IMR-90 (cell line): ENCODE results near the gene FES. TPM values are rescaled to one million over a fixed set of nuclear protein-coding genes. Genes with fewer than 3 reads are reported as not detected.
A peak's percentile ranks its signal among the peaks of the same experiment; 100 is the strongest.

ENCODE experiments used
- ATAC-seq: fragments of 200-7000 bp; cut with Tn5 transposase; 2 replicates; pipeline ENCODE4 v1.9.1; 2020; ENCODE audit warnings: low read depth, mild to moderate bottlenecking, moderate library complexity
- BruUV-seq: library from RNA; stranded (reverse); fragments of 400-500 nt; replicated peaks from 2 replicates; lab custom pipeline; 2021; lab: Mats Ljungman, UMichigan
- CTCF ChIA-PET: fragments of 300-600 bp; formaldehyde crosslinking; extraction: SDS; loops from one replicate; lab custom pipeline; 2021; ENCODE audit warnings: antibody characterized with exemption; lab: Yijun Ruan, JAX
- POLR2A ChIA-PET: fragments of 300-600 bp; sonication (Branson Sonifier 250); formaldehyde crosslinking; loops from one replicate; lab custom pipeline; 2022; ENCODE audit warnings: antibody characterized with exemption; ENCODE audit not compliant: unreplicated experiment; lab: Charles Lee
- DNase-seq: peaks from one replicate; pipeline ENCODE4 v3.0.0; 2013
- H2AFZ ChIP-seq: replicated peaks from 2 replicates; pipeline ENCODE3; 2013; ENCODE audit warnings: low read length, mild to moderate bottlenecking; ENCODE audit not compliant: poor library complexity
- H2AK5ac ChIP-seq: 2 replicates; pipeline ENCODE4 v1.6.1; 2013; ENCODE audit warnings: low read depth, low read length, inconsistent platforms
- H2AK9ac ChIP-seq: replicated peaks from 2 replicates; pipeline ENCODE3; 2013; ENCODE audit warnings: mild to moderate bottlenecking, low read depth, low read length, moderate library complexity; ENCODE audit not compliant: poor library complexity
- H2BK120ac ChIP-seq: 2 replicates; pipeline ENCODE4 v1.6.1; 2013; ENCODE audit warnings: low read depth, low read length, inconsistent platforms
- H2BK15ac ChIP-seq: 3 replicates; pipeline ENCODE4 v1.6.1; 2013; ENCODE audit warnings: low read depth, low read length, inconsistent platforms
- H2BK20ac ChIP-seq: 2 replicates; pipeline ENCODE4 v1.6.1; 2013; ENCODE audit warnings: low read depth, mild to moderate bottlenecking, inconsistent platforms, low read length, moderate library complexity
- H2BK5ac ChIP-seq: 2 replicates; pipeline ENCODE4 v1.6.1; 2013; ENCODE audit warnings: mild to moderate bottlenecking, low read depth, low read length, inconsistent platforms; ENCODE audit not compliant: poor library complexity, severe bottlenecking
- H3K14ac ChIP-seq: replicated peaks from 2 replicates; pipeline ENCODE4 v1.6.1; 2013; ENCODE audit warnings: low read depth, low read length, inconsistent platforms
- H3K18ac ChIP-seq: 2 replicates; pipeline ENCODE4 v1.6.1; 2013; ENCODE audit warnings: low read depth, low read length, control low read depth
- H3K23ac ChIP-seq: 2 replicates; pipeline ENCODE4 v1.6.1; 2013; ENCODE audit warnings: low read depth, low read length, inconsistent platforms
- H3K27ac ChIP-seq: 2 replicates; pipeline ENCODE4 v1.5.1; 2013; ENCODE audit warnings: mild to moderate bottlenecking, control low read depth, low read length; ENCODE audit not compliant: insufficient read depth
- H3K27me3 ChIP-seq: 2 replicates; pipeline ENCODE4 v1.6.1; 2013; ENCODE audit warnings: low read length; ENCODE audit not compliant: control insufficient read depth, insufficient read depth
- H3K36me3 ChIP-seq: 2 replicates; pipeline ENCODE4 v1.6.1; 2013; ENCODE audit warnings: low read length, mixed read lengths; ENCODE audit not compliant: control insufficient read depth, insufficient read depth
- H3K4ac ChIP-seq: 2 replicates; pipeline ENCODE4 v1.6.1; 2013; ENCODE audit warnings: low read depth, low read length, inconsistent platforms
- H3K4me1 ChIP-seq: 2 replicates; pipeline ENCODE4 v1.6.1; 2013; ENCODE audit warnings: low read length, mixed read lengths; ENCODE audit not compliant: control insufficient read depth, insufficient read depth
- H3K4me2 ChIP-seq: 2 replicates; pipeline ENCODE4 v1.6.1; 2013; ENCODE audit warnings: low read depth, mild to moderate bottlenecking, control low read depth, low read length, moderate library complexity
- H3K4me3 ChIP-seq: 2 replicates; pipeline ENCODE4 v1.5.1; 2013; ENCODE audit warnings: low read depth, mild to moderate bottlenecking, control low read depth, low read length, moderate library complexity; ENCODE audit not compliant: insufficient read depth
- H3K56ac ChIP-seq: 2 replicates; pipeline ENCODE4 v1.6.1; 2013; ENCODE audit warnings: low read length, inconsistent platforms; ENCODE audit not compliant: insufficient read depth; ENCODE audit errors: extremely low read depth
- H3K79me1 ChIP-seq, 2 experiments: 2 replicates each; pipeline ENCODE4 v1.6.1; 2013; ENCODE audit warnings: low read length in 2 of 2, inconsistent platforms in 1 of 2, low read depth in 1 of 2
- H3K9ac ChIP-seq: 2 replicates; pipeline ENCODE4 v1.6.1; 2013; ENCODE audit warnings: low read depth, low read length, control low read depth
- H3K9me1 ChIP-seq: 2 replicates; pipeline ENCODE4 v1.6.1; 2013; ENCODE audit warnings: low read length, inconsistent platforms; ENCODE audit not compliant: insufficient read depth
- H3K9me3 ChIP-seq: 2 replicates; pipeline ENCODE4 v1.6.1; 2013; ENCODE audit warnings: low read length; ENCODE audit not compliant: control insufficient read depth, insufficient read depth
- H4K20me1 ChIP-seq: 2 replicates; pipeline ENCODE4 v1.6.1; 2013; ENCODE audit warnings: low read length, inconsistent platforms; ENCODE audit not compliant: insufficient read depth
- H4K5ac ChIP-seq: 2 replicates; pipeline ENCODE4 v1.6.1; 2013; ENCODE audit warnings: mild to moderate bottlenecking, low read depth, low read length, control low read depth
- H4K8ac ChIP-seq, 2 experiments: 2 replicates each; pipeline ENCODE4 v1.6.1; 2013; ENCODE audit warnings: low read depth in 2 of 2, low read length in 2 of 2, control low read depth in 1 of 2, inconsistent platforms in 1 of 2
- H4K91ac ChIP-seq: 2 replicates; pipeline ENCODE4 v1.6.1; 2013; ENCODE audit warnings: low read depth, low read length, inconsistent platforms; ENCODE audit not compliant: insufficient read depth
- CEBPB ChIP-seq: IDR thresholded peaks from 2 replicates; pipeline ENCODE4 v1.6.1; 2012; ENCODE audit warnings: low read depth, low read length, improper control_type of control experiment
- CHD1 ChIP-seq: IDR thresholded peaks from 2 replicates; pipeline ENCODE4 v1.6.1; 2012; ENCODE audit warnings: low read depth, low read length, improper control_type of control experiment
- MAFK ChIP-seq: IDR thresholded peaks from 2 replicates; pipeline ENCODE4 v1.6.1; 2012; ENCODE audit warnings: low read depth, low read length, improper control_type of control experiment
- MAZ ChIP-seq: IDR thresholded peaks from 2 replicates; pipeline ENCODE4 v1.6.1; 2012; ENCODE audit warnings: low read depth, mild to moderate bottlenecking, low read length, improper control_type of control experiment, moderate library complexity, borderline replicate concordance
- MXI1 ChIP-seq: IDR thresholded peaks from 2 replicates; pipeline ENCODE4 v1.6.1; 2012; ENCODE audit warnings: low read depth, mild to moderate bottlenecking, low read length, moderate library complexity, borderline replicate concordance
- RAD21 ChIP-seq: IDR thresholded peaks from 2 replicates; pipeline ENCODE4 v1.6.1; 2012; ENCODE audit warnings: low read length, improper control_type of control experiment
- RFX5 ChIP-seq: IDR thresholded peaks from 2 replicates; pipeline ENCODE4 v1.8.0; 2012; ENCODE audit warnings: low read depth, mild to moderate bottlenecking, low read length, moderate library complexity
- WGBS, 2 experiments: methylation state at CpG; one replicate each; pipeline versions ENCODE4 v1.1.5 to v1.1.7; 2013; ENCODE audit warnings: missing lambda C conversion rate in 2 of 2; ENCODE audit not compliant: insufficient read length in 1 of 2; ENCODE audit errors: extremely low coverage in 2 of 2; 5-methylcytosine and 5-hydroxymethylcytosine counted together
- dilution Hi-C: fragments of 300-500 bp; cut with HindIII; formaldehyde crosslinking; loops from one replicate; pipeline ENCODE4 v1.14.3; 2018; ENCODE audit warnings: low sequenced_read_pairs; ENCODE audit not compliant: unreplicated experiment
- in situ Hi-C: fragments of 300-500 bp; cut with MboI; formaldehyde crosslinking; loops from 3 replicates; pipeline ENCODE4 v1.14.3; 2019; ENCODE audit warnings: low sequenced_read_pairs, inconsistent platforms, mixed read lengths
- intact Hi-C: fragments of 100-400 bp; cut with micrococcal nuclease; formaldehyde crosslinking; loops from 2 replicates; pipeline ENCODE4 v1.10.0; 2022
- polyA plus RNA-seq, 3 experiments: library from polyadenylated mRNA; depleted of rRNA; stranded (reverse); fragments of >200 nt; gene quantifications; 2 replicates each; pipeline ENCODE4 v1.2.3, GENCODE V29; 2012; ENCODE audit warnings: low replicate concordance in 1 of 3
- total RNA-seq: library from RNA; depleted of rRNA; stranded (reverse); fragments of >200 nt; gene quantifications from 2 replicates; pipeline ENCODE4 v1.2.3, GENCODE V29; 2012
- TF ChIP-seq, protein P1 (sequence below): fragments of 150-350 bp; IDR thresholded peaks from 2 replicates; pipeline ENCODE4 v1.6.1; 2016; ENCODE audit warnings: low read depth, mild to moderate bottlenecking, low read length, moderate library complexity, borderline replicate concordance
- TF ChIP-seq, protein P2 (sequence below): fragments of 150-350 bp; IDR thresholded peaks from 2 replicates; pipeline ENCODE4 v1.6.1; 2017; ENCODE audit warnings: mild to moderate bottlenecking, antibody characterized with exemption, low read length, low read depth

Gene FES
- total and polyA plus RNA-seq, 2 of the 4 experiments (the other 2 are of a cell fraction) = 10.5 to 11.7 TPM

DNA sequence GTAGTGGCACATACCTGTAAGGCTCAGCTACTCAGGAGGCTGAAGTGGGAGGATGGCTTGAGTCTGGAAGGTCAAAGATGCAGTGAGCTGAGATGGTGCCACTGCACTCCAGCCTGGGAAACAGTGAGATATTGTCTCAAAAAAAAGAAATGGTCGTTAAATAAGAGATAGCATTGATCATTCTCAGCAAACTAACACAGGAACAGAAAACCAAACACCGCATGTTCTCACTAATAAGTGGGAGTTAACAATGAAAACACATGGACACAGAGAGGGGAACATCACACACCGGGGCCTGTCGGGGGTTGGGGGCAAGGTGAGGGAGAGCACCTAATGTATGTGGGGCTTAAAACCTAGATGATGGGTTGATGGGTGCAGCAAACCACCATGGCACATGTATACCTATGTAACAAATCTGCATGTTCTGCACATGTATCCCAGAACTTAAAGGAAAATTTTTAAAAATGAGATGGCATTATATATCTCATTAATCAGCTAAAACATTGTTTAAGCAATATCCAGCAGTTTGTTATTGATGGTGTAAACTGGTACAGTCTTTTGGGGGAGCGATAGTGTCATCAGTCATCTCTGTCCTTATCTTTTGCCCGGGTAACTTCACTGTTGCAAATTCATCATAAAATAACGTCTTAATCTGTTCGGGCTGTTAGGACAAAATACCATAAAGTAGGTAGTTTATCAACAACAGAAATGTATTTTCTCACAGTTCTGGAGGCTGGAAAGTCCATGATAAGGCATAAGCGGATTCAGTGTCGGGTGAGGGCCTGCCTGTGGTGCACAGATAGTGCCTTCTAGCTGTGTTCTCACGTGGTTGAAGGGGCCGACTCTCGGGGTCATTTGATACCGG lies 17.1 kb downstream of the FES start:
- H3K36me3 ChIP-seq = peaks cover 9% of the 10 kb centered on the region; the same call in 1 of the 2 replicates
- no peaks in the 10 kb centered on the region for H3K27me3 ChIP-seq
- peak overlapping the region; percentile 64; the same call in 1 of the 2 replicates for H3K9ac ChIP-seq
- no peak for ATAC-seq
- H4K8ac ChIP-seq = peak overlapping the region in 1 of 2 experiments; percentile 97; a peak in 2 of 4 replicates
- no peak overlapping the region for H3K4me3 ChIP-seq
- no peak overlapping the region for H2BK20ac ChIP-seq
- no peak overlapping the region for H2BK5ac ChIP-seq
- intact Hi-C loops = loop anchor here (2.0 kb wide), 1 partner anchor 33 kb away; the partner anchor contains the start of gene UNC45A
- H3K79me1 ChIP-seq = peaks cover 0 to 13% of the 10 kb centered on the region in 2 experiments; a peak in 2 of 4 replicates
- no CpG with 5 or more reads among the region's 14 CpGs for WGBS, 2 experiments
- H4K5ac ChIP-seq = no peak overlapping the region
- H3K27ac ChIP-seq = no peak overlapping the region
- H3K56ac ChIP-seq = no peak overlapping the region
- no peak overlapping the region; the same call in 1 of the 2 replicates for H3K4ac ChIP-seq
- no peak overlapping the region for H4K91ac ChIP-seq
- dilution Hi-C loops = no loop called here
- H4K20me1 ChIP-seq = no peaks in the 10 kb centered on the region
- H3K4me2 ChIP-seq = peak overlapping the region; percentile 68
- no peak overlapping the region for H3K18ac ChIP-seq
- POLR2A ChIA-PET = no interaction called here
- CTCF ChIA-PET = interaction anchor here (0.6 to 1.9 kb wide), 2 partner anchors 31 to 36 kb away, joined by 5 to 8 read pairs; partner anchors contain the start of gene HDDC3
- H3K9me1 ChIP-seq = no peaks in the 10 kb centered on the region
- peaks cover 4% of the 10 kb centered on the region; the same call in 1 of the 2 replicates for H3K4me1 ChIP-seq
- H2BK120ac ChIP-seq = no peak overlapping the region
- no peak for DNase-seq
- no peaks in the 10 kb centered on the region for H3K9me3 ChIP-seq
- no peak overlapping the region for H2BK15ac ChIP-seq
- peak overlapping the region; percentile 39; the same call in 1 of the 2 replicates for H3K23ac ChIP-seq
- peak overlapping the region; percentile 65 for H2AFZ ChIP-seq
- in situ Hi-C loops = no loop called here
- H3K14ac ChIP-seq = no peak overlapping the region
- TF ChIP-seq MAZ = no peak
- no peak for TF ChIP-seq RAD21
- TF ChIP-seq, protein P1, sequence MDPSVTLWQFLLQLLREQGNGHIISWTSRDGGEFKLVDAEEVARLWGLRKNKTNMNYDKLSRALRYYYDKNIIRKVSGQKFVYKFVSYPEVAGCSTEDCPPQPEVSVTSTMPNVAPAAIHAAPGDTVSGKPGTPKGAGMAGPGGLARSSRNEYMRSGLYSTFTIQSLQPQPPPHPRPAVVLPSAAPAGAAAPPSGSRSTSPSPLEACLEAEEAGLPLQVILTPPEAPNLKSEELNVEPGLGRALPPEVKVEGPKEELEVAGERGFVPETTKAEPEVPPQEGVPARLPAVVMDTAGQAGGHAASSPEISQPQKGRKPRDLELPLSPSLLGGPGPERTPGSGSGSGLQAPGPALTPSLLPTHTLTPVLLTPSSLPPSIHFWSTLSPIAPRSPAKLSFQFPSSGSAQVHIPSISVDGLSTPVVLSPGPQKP = no peak
- TF ChIP-seq, protein P2, sequence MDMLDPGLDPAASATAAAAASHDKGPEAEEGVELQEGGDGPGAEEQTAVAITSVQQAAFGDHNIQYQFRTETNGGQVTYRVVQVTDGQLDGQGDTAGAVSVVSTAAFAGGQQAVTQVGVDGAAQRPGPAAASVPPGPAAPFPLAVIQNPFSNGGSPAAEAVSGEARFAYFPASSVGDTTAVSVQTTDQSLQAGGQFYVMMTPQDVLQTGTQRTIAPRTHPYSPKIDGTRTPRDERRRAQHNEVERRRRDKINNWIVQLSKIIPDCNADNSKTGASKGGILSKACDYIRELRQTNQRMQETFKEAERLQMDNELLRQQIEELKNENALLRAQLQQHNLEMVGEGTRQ = no peak
- no peak for TF ChIP-seq CEBPB
- no peak for TF ChIP-seq MXI1
- TF ChIP-seq RFX5 = no peak
- TF ChIP-seq MAFK = no peak
- no peak for TF ChIP-seq CHD1
- H2AK9ac ChIP-seq = no peak overlapping the region
- no peak overlapping the region for H2AK5ac ChIP-seq
- BruUV-seq = no TSS peak
